Body of pancreas (tissue), 4 donors: Measurements from ENCODE around the gene IRS1. TPM values are rescaled to one million over a fixed set of nuclear protein-coding genes. Genes with fewer than 3 reads are reported as not detected.

ENCODE experiments used
- ATAC-seq: fragments of 150-250 bp; one replicate; pipeline ENCODE4 v1.9.1; 2016
- DNase-seq, 4 donors: peaks; one replicate each; pipeline ENCODE4 v3.0.0-alpha.2; 2019
- H3K27ac ChIP-seq, 4 donors: fragments of 200-600 bp; sonication (generic); 1 replicate in 3 of 4; 2 replicates in 1 of 4; pipeline versions ENCODE4 v1.5.1 to v1.6.1; 2016 to 2019; ENCODE audit warnings: mild to moderate bottlenecking in 1 of 4, mixed read lengths in 1 of 4, moderate library complexity in 1 of 4
- H3K27me3 ChIP-seq, 2 donors: fragments of 200-600 bp; sonication (generic); one replicate each; pipeline ENCODE4 v1.6.0; 2016; ENCODE audit warnings: mild to moderate bottlenecking in 1 of 2
- H3K36me3 ChIP-seq, 2 donors: fragments of 200-600 bp; sonication (generic); replicated peaks in 1 of 2; 2 replicates each; pipeline ENCODE4 v1.5.1; 2016; ENCODE audit warnings: low read depth in 2 of 2; ENCODE audit not compliant: insufficient read depth in 1 of 2
- H3K4me1 ChIP-seq: fragments of 200-600 bp; sonication (generic); one replicate; pipeline ENCODE4 v1.6.0; 2016
- H3K4me3 ChIP-seq, 2 donors: fragments of 200-600 bp; sonication (generic); 1 replicate in 1 of 2; 2 replicates in 1 of 2; pipeline ENCODE4 v1.5.1; 2016 to 2019
- H3K9me3 ChIP-seq, 3 donors: fragments of 200-600 bp; sonication (generic); 1 replicate in 2 of 3; 2 replicates in 1 of 3; pipeline ENCODE4 v1.5.1; 2016
- CTCF ChIP-seq, 7 experiments: fragments of 450-650 bp in 4 of 7; fragments of 200-600 bp in 3 of 7; sonication (generic) in 3 of 7; IDR thresholded peaks; one replicate each; pipeline ENCODE4 v1.5.1; 2016 to 2019; ENCODE audit warnings: antibody characterized with exemption in 7 of 7
- POLR2A ChIP-seq, 3 donors: fragments of 450-650 bp; IDR thresholded peaks; one replicate each; pipeline ENCODE4 v1.6.1; 2016; ENCODE audit warnings: antibody characterized with exemption in 3 of 3, mild to moderate bottlenecking in 2 of 3
- WGBS, 2 donors: methylation state at CpG; one replicate each; pipeline ENCODE4 v1.1.5; 2017; 5-methylcytosine and 5-hydroxymethylcytosine counted together
- intact Hi-C: fragments of 100-400 bp; cut with DNase I; formaldehyde crosslinking; loops from one replicate; pipeline ENCODE4 v1.15.1; 2023
- total RNA-seq, 2 donors: library from RNA; depleted of rRNA; stranded (reverse); fragments of >200 nt; gene quantifications; one replicate each; pipeline ENCODE4 v1.1.0, GENCODE V29; 2016

IRS1 gene
- total RNA-seq, 2 donors from 2014 or later, result 8.2 to 9.6 TPM

- no peak for DNase-seq
- 79 to 85% methylated on average over 1 of the region's 1 CpG for WGBS, 2 donors
- Histone ChIP-seq H3K27me3 (no peaks in the 10 kb centered on the region), H3K4me3 (no peak overlapping the region), H3K36me3 (no peaks in the 10 kb centered on the region), H3K27ac (no peak overlapping the region), H3K9me3 (no peaks in the 10 kb centered on the region), H3K4me1 (no peaks in the 10 kb centered on the region)
- no peak for ATAC-seq
- TF ChIP-seq CTCF (IDR thresholded peaks at IDR 0.05) (no peak), POLR2A (IDR thresholded peaks at IDR 0.05) (no peak)
- intact Hi-C loops, result no loop called here
These were observed 115.6 kb downstream of the IRS1 start for GRCh38 chr2:226683944-226684562.

GRCh38 chr2:226683196-226683595 lies 116.4 kb downstream of the IRS1 start:
- no peaks in the 10 kb centered on the region for H3K9me3 ChIP-seq
- no peak overlapping the region for H3K27ac ChIP-seq
- intact Hi-C loops, result no loop called here
- no peak for DNase-seq
- no peaks in the 10 kb centered on the region for H3K27me3 ChIP-seq
- TF ChIP-seq CTCF (IDR thresholded peaks at IDR 0.05) (no peak), POLR2A (IDR thresholded peaks at IDR 0.05) (no peak)
- WGBS, 2 donors, result 91 to 93% methylated on average over 2 of the region's 2 CpGs
- no peaks in the 10 kb centered on the region for H3K4me1 ChIP-seq
- no peak for ATAC-seq
- H3K4me3 ChIP-seq, result no peak overlapping the region
- H3K36me3 ChIP-seq, result no peaks in the 10 kb centered on the region

Other genes starting within 250 kb of the IRS1 start
- gene RHBDD1, start 36.2 kb upstream of the IRS1 start, total RNA-seq, result 1 to 10 TPM; 7.9 to 9.9 TPM